ENCODE measurements around the gene POU2AF1.

GRCh38 chr11:111364503-111364902, 14.6 kb downstream of the POU2AF1 start:
- TF ChIP-seq CTCF (IDR thresholded peaks at IDR 0.05; ENCODE audit: poor library complexity, severe bottlenecking), result no peak
- TF ChIP-seq EP300 (conservative IDR thresholded peaks at IDR 0.05; ENCODE audit: poor library complexity, severe bottlenecking), result no peak
